Ovary (tissue), 9 donors: ENCODE results near the gene PI4KA. TPM values are rescaled to one million over a fixed set of nuclear protein-coding genes. Genes with fewer than 3 reads are reported as not detected.

ENCODE experiments used
- DNase-seq, 5 donors: peaks; one replicate each; pipeline ENCODE4 v3.0.0-alpha.2; 2019 to 2020
- H3K27ac ChIP-seq, 2 donors: fragments of 200-600 bp; one replicate each; pipeline versions ENCODE4 v1.5.1 to v1.8.0; 2019 to 2022
- H3K27me3 ChIP-seq: fragments of 200-600 bp; one replicate; pipeline ENCODE4 v1.8.0; 2022
- H3K36me3 ChIP-seq: fragments of 200-600 bp; sonication (generic); one replicate; pipeline ENCODE4 v1.5.1; 2019
- H3K4me1 ChIP-seq: one replicate; pipeline ENCODE4 v1.8.1; 2013; ENCODE audit warnings: mild to moderate bottlenecking, moderate library complexity; ENCODE audit not compliant: insufficient read depth
- H3K4me3 ChIP-seq: fragments of 200-600 bp; sonication (generic); one replicate; pipeline ENCODE4 v1.5.1; 2017
- H3K9me3 ChIP-seq, 2 donors: fragments of 200-600 bp in 1 of 2; sonication (generic) in 1 of 2; one replicate each; pipeline versions ENCODE4 v1.5.1 to v1.8.1; 2013 to 2019; ENCODE audit warnings: mild to moderate bottlenecking in 1 of 2, moderate library complexity in 1 of 2
- CTCF ChIP-seq, 3 donors: fragments of 450-650 bp in 2 of 3; fragments of 200-600 bp in 1 of 3; IDR thresholded peaks; one replicate each; pipeline versions ENCODE4 v1.5.1 to v1.8.0; 2016 to 2022; ENCODE audit warnings: antibody characterized with exemption in 3 of 3, mild to moderate bottlenecking in 1 of 3
- EP300 ChIP-seq: sonication (generic); formaldehyde crosslinking; IDR thresholded peaks from one replicate; pipeline ENCODE4 v1.6.1; 2017; ENCODE audit warnings: antibody characterized with exemption
- POLR2A ChIP-seq: fragments of 450-650 bp; IDR thresholded peaks from one replicate; pipeline ENCODE4 v1.6.1; 2017; ENCODE audit warnings: antibody characterized with exemption, mild to moderate bottlenecking, moderate library complexity
- WGBS, 3 donors: extraction: QIAGEN DNeasy Blood & Tissue Kit in 1 of 3; methylation state at CpG; one replicate each; pipeline versions ENCODE4 v1.1.5 to v1.1.7; 2013 to 2017; 5-methylcytosine and 5-hydroxymethylcytosine counted together
- intact Hi-C, 4 donors: fragments of 100-400 bp; cut with DNase I; formaldehyde crosslinking; loops; one replicate each; pipeline versions ENCODE4 v1.11.0 to v1.15.1; 2022 to 2023
- polyA plus RNA-seq, 2 donors: library from polyadenylated mRNA; stranded (reverse); fragments of 200-250 nt in 1 of 2; fragments of 350-450 nt in 1 of 2; fragmentation: Illumina TruSeq in 1 of 2; extraction: RNeasy Lipid Tissue Mini Kit (QIAGEN cat#74804) in 1 of 2; gene quantifications; one replicate each; pipeline ENCODE4 v1.2.3, GENCODE V29; 2013 to 2014
- total RNA-seq, 7 donors: library from RNA; depleted of rRNA in 2 of 7; stranded (reverse); fragments of >200 nt in 2 of 7; fragmentation: NEBNext Ultra II Directional in 3 of 7; extraction: Animal tissue kit (Norgen Biotek cat#: 25700) in 3 of 7; gene quantifications; one replicate each; pipeline versions ENCODE4 v1.1.0 to v1.2.4, GENCODE V29; 2016 to 2023
- donor health status: DM: no; HTN: no; CAD: no; lungs with moderate emphysema.
- donor health status: DM: no; HTN: no; CAD: no.
- donor health status: Bipolar disorder and iron deficiency.
- donor health status: DM: yes; HTN: yes; CAD: no.
- donor health status: DM: no; HTN: no; CAD: no.
- donor health status: DM: yes; HTN: yes; CAD: no.

Gene PI4KA
- total and polyA plus RNA-seq, 9 donors, result 30.6 to 97.6 (median 62.7) TPM

- DNase-seq, result no peak
- Histone ChIP-seq H3K27me3 (no peaks in the 10 kb centered on the region), H3K27ac (no peak overlapping the region), H3K4me3 (no peak overlapping the region), H3K4me1 (no peaks in the 10 kb centered on the region), H3K36me3 (no peaks in the 10 kb centered on the region), H3K9me3 (no peaks in the 10 kb centered on the region)
- intact Hi-C loops, result loop anchor here in 1 of 4 donors (10.0 kb wide), 1 partner anchor 1414 kb away; no protein-coding TSS in a partner anchor
- WGBS, 3 donors, result 90 to 95% (median 91%) methylated on average over 6 of the region's 6 CpGs
- no peak for TF ChIP-seq EP300
- no peak for TF ChIP-seq CTCF (IDR thresholded peaks at IDR 0.05)
- TF ChIP-seq POLR2A, result no peak
These were observed 32.4 kb upstream of the PI4KA start for GRCh38 chr22:20890975-20891374.

GRCh38 chr22:20889904-20890540, 31.4 kb upstream of the PI4KA start:
- Histone ChIP-seq H3K27ac (no peak overlapping the region), H3K27me3 (no peaks in the 10 kb centered on the region), H3K4me3 (no peak overlapping the region), H3K9me3 (no peaks in the 10 kb centered on the region), H3K36me3 (no peaks in the 10 kb centered on the region), H3K4me1 (no peaks in the 10 kb centered on the region)
- 85 to 95% (median 90%) methylated on average over 13 of the region's 13 CpGs for WGBS, 3 donors
- no peak for DNase-seq
- intact Hi-C loops, result loop anchor here in 1 of 4 donors (10.0 kb wide), 2 partner anchors 215 to 1415 kb away; no protein-coding TSS in a partner anchor
- TF ChIP-seq EP300, result no peak
- TF ChIP-seq POLR2A, result no peak
- no peak for TF ChIP-seq CTCF (IDR thresholded peaks at IDR 0.05)

- DNase-seq, result no peak
- intact Hi-C loops, result loop anchor here in 1 of 4 donors (10.0 kb wide), 1 partner anchor 216 kb away; no protein-coding TSS in a partner anchor
- H3K9me3 ChIP-seq, result no peaks in the 10 kb centered on the region
- H3K4me1 ChIP-seq, result no peaks in the 10 kb centered on the region
- no peak overlapping the region for H3K4me3 ChIP-seq
- H3K36me3 ChIP-seq, result no peaks in the 10 kb centered on the region
- H3K27ac ChIP-seq, result no peak overlapping the region
- 71 to 83% (median 83%) methylated on average over 6 of the region's 6 CpGs for WGBS, 3 donors
- no peaks in the 10 kb centered on the region for H3K27me3 ChIP-seq
- TF ChIP-seq CTCF (IDR thresholded peaks at IDR 0.05) (no peak), POLR2A (no peak), EP300 (no peak)
These were observed 30.6 kb upstream of the PI4KA start for GRCh38 chr22:20889025-20889704.

GRCh38 chr22:20887375-20887774, 28.8 kb upstream of the PI4KA start:
- H3K9me3 ChIP-seq, result no peaks in the 10 kb centered on the region
- no peaks in the 10 kb centered on the region for H3K36me3 ChIP-seq
- H3K4me1 ChIP-seq, result no peaks in the 10 kb centered on the region
- no peaks in the 10 kb centered on the region for H3K27me3 ChIP-seq
- TF ChIP-seq CTCF (IDR thresholded peaks at IDR 0.05) (no peak), POLR2A (no peak), EP300 (no peak)
- intact Hi-C loops, result loop anchor here in 1 of 4 donors (10.0 kb wide), 1 partner anchor 217 kb away; no protein-coding TSS in a partner anchor
- no peak for DNase-seq
- no peak overlapping the region for H3K4me3 ChIP-seq
- no peak overlapping the region for H3K27ac ChIP-seq
- 82 to 89% (median 86%) methylated on average over 5 of the region's 5 CpGs for WGBS, 3 donors
